ENCODE data around the gene NEURL2. TPM values are rescaled to one million over a fixed set of nuclear protein-coding genes. Genes with fewer than 3 reads are reported as not detected.

NEURL2 gene
- 0.79 to 1.7 TPM (median 1.1 TPM) in 5 replicates for total RNA-seq (2022; extraction: Qiagen RNA extraction; ENCODE audit: low read depth)

GRCh38 chr20:45890985-45891983, at the start of gene NEURL2, which contains the start of gene CTSA:
NEURL2 (minus strand) TSS chr20:45891208; CDS start chr20:45890991, 217 bp downstream.
CTSA (plus strand) TSS chr20:45891335; CDS start chr20:45891569, 234 bp downstream.

GRCh38 chr20:45934586-45935415, 43.8 kb upstream of the NEURL2 start, which contains the start of gene PCIF1:
PCIF1 (plus strand) TSS chr20:45934683; CDS start chr20:45939000, 4,317 bp downstream.

GRCh38 chr20:45911486-45912343, 20.7 kb upstream of the NEURL2 start, which contains the start of gene PLTP:
PLTP (minus strand) TSS chr20:45912155; CDS start chr20:45911452, 703 bp downstream.

GRCh38 chr20:45887346-45887715, 3.7 kb downstream of the NEURL2 start, which contains the start of gene SPATA25:
SPATA25 (minus strand) TSS chr20:45887622; CDS start chr20:45887590, 32 bp downstream.

GRCh38 chr20:45880988-45881788, 9.8 kb downstream of the NEURL2 start, which contains the start of gene ZSWIM1:
ZSWIM1 (plus strand) TSS chr20:45881227; CDS start chr20:45882593, 1,366 bp downstream.

GRCh38 chr20:45857114-45857881, 33.7 kb downstream of the NEURL2 start, which contains the start of the genes ACOT8 and ZSWIM3:
ACOT8 (minus strand) TSS chr20:45857392; CDS start chr20:45857315, 77 bp downstream.
ZSWIM3 (plus strand) TSS chr20:45857614; CDS start chr20:45857826, 212 bp downstream.

Other genes with a start within 250 kb of the NEURL2 start
- gene WFDC11, start 221.0 kb downstream of the NEURL2 start, total RNA-seq (2022; extraction: Qiagen RNA extraction; ENCODE audit: low read depth): not detected in 5 replicates
- not detected in 5 replicates for gene WFDC13, start 189.2 kb downstream of the NEURL2 start, total RNA-seq (2022; extraction: Qiagen RNA extraction; ENCODE audit: low read depth)
- not detected in 5 replicates for gene WFDC10B, start 186.2 kb downstream of the NEURL2 start, total RNA-seq (2022; extraction: Qiagen RNA extraction; ENCODE audit: low read depth)
- gene SPINT4, start 168.9 kb downstream of the NEURL2 start, total RNA-seq (2022; extraction: Qiagen RNA extraction; ENCODE audit: low read depth): not detected in 5 replicates
- gene WFDC3, start 99.3 kb downstream of the NEURL2 start, total RNA-seq (2022; extraction: Qiagen RNA extraction; ENCODE audit: low read depth): not detected in 5 replicates
- 32.5 to 38.5 TPM (median 37.6 TPM) in 5 replicates for gene DNTTIP1, start 99.3 kb downstream of the NEURL2 start, total RNA-seq (2022; extraction: Qiagen RNA extraction; ENCODE audit: low read depth)
- 235 to 274 TPM (median 255 TPM) in 5 replicates for gene UBE2C, start 78.6 kb downstream of the NEURL2 start, total RNA-seq (2022; extraction: Qiagen RNA extraction; ENCODE audit: low read depth)
- gene TNNC2, start 63.9 kb downstream of the NEURL2 start, total RNA-seq (2022; extraction: Qiagen RNA extraction; ENCODE audit: low read depth): 0.21 to 0.22 TPM in 2 of 5 replicates, not detected in the others
- 8.7 to 13.2 TPM (median 11.3 TPM) in 5 replicates for gene SNX21, start 57.4 kb downstream of the NEURL2 start, total RNA-seq (2022; extraction: Qiagen RNA extraction; ENCODE audit: low read depth)
- 17.6 to 21.5 TPM (median 20.3 TPM) in 5 replicates for gene ACOT8, start 33.8 kb downstream of the NEURL2 start, total RNA-seq (2022; extraction: Qiagen RNA extraction; ENCODE audit: low read depth)
- gene ZSWIM3, start 33.6 kb downstream of the NEURL2 start, total RNA-seq (2022; extraction: Qiagen RNA extraction; ENCODE audit: low read depth): 1.5 to 1.8 TPM (median 1.7 TPM) in 5 replicates
- 5.4 to 7.1 TPM (median 6.5 TPM) in 5 replicates for gene ZSWIM1, start 10.0 kb downstream of the NEURL2 start, total RNA-seq (2022; extraction: Qiagen RNA extraction; ENCODE audit: low read depth)
- gene SPATA25, start 3.6 kb downstream of the NEURL2 start, total RNA-seq (2022; extraction: Qiagen RNA extraction; ENCODE audit: low read depth): 0.34 to 0.87 TPM (median 0.70 TPM) in 5 replicates
- gene CTSA, start 127 bp upstream of the NEURL2 start, total RNA-seq (2022; extraction: Qiagen RNA extraction; ENCODE audit: low read depth): 104 to 133 TPM (median 122 TPM) in 5 replicates
- gene PLTP, start 20.9 kb upstream of the NEURL2 start, total RNA-seq (2022; extraction: Qiagen RNA extraction; ENCODE audit: low read depth): 1.7 to 2.4 TPM (median 2.0 TPM) in 5 replicates
- 27.7 to 37.0 TPM (median 32.2 TPM) in 5 replicates for gene PCIF1, start 43.5 kb upstream of the NEURL2 start, total RNA-seq (2022; extraction: Qiagen RNA extraction; ENCODE audit: low read depth)
- 8.4 to 11.0 TPM (median 10.5 TPM) in 5 replicates for gene ZNF335, start 81.0 kb upstream of the NEURL2 start, total RNA-seq (2022; extraction: Qiagen RNA extraction; ENCODE audit: low read depth)
- gene MMP9, start 117.7 kb upstream of the NEURL2 start, total RNA-seq (2022; extraction: Qiagen RNA extraction; ENCODE audit: low read depth): 0.57 to 0.95 TPM (median 0.86 TPM) in 5 replicates
- gene SLC12A5, start 138.0 kb upstream of the NEURL2 start, total RNA-seq (2022; extraction: Qiagen RNA extraction; ENCODE audit: low read depth): 11.6 to 15.4 TPM (median 14.4 TPM) in 5 replicates
- 19.9 to 25.0 TPM (median 23.0 TPM) in 5 replicates for gene NCOA5, start 198.8 kb upstream of the NEURL2 start, total RNA-seq (2022; extraction: Qiagen RNA extraction; ENCODE audit: low read depth)
- 3.9 to 4.9 TPM (median 4.5 TPM) in 5 replicates for gene CD40, start 227.1 kb upstream of the NEURL2 start, total RNA-seq (2022; extraction: Qiagen RNA extraction; ENCODE audit: low read depth)